Esophagus muscularis mucosa (tissue), 4 donors: ENCODE measurements around the gene SLC7A11.

Experiments used
- EP300 ChIP-seq: sonication (generic); formaldehyde crosslinking; IDR thresholded peaks from one replicate; pipeline ENCODE4 v1.6.1; 2017; ENCODE audit warnings: antibody characterized with exemption
- POLR2A ChIP-seq: fragments of 450-650 bp; IDR thresholded peaks from one replicate; pipeline ENCODE4 v1.6.1; 2017; ENCODE audit warnings: antibody characterized with exemption, moderate library complexity, mild to moderate bottlenecking, low read depth
- TF ChIP-seq, protein P1 (sequence below), 3 experiments: fragments of 200-600 bp in 2 of 3; fragments of 450-650 bp in 1 of 3; sonication (generic) in 2 of 3; IDR thresholded peaks; one replicate each; pipeline ENCODE4 v1.5.1; 2017 to 2019; ENCODE audit warnings: antibody characterized with exemption in 3 of 3, mild to moderate bottlenecking in 2 of 3, moderate library complexity in 1 of 3

- TF ChIP-seq, protein P1, sequence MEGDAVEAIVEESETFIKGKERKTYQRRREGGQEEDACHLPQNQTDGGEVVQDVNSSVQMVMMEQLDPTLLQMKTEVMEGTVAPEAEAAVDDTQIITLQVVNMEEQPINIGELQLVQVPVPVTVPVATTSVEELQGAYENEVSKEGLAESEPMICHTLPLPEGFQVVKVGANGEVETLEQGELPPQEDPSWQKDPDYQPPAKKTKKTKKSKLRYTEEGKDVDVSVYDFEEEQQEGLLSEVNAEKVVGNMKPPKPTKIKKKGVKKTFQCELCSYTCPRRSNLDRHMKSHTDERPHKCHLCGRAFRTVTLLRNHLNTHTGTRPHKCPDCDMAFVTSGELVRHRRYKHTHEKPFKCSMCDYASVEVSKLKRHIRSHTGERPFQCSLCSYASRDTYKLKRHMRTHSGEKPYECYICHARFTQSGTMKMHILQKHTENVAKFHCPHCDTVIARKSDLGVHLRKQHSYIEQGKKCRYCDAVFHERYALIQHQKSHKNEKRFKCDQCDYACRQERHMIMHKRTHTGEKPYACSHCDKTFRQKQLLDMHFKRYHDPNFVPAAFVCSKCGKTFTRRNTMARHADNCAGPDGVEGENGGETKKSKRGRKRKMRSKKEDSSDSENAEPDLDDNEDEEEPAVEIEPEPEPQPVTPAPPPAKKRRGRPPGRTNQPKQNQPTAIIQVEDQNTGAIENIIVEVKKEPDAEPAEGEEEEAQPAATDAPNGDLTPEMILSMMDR (IDR thresholded peaks at IDR 0.05), result no peak
- TF ChIP-seq POLR2A (no peak), EP300 (no peak)
Observed at GRCh38 chr4:138255917-138256597, 13.9 kb upstream of the SLC7A11 start.
